Upper lobe of right lung (tissue), 1 donor: ENCODE results near the gene RHBDD2. TPM values are rescaled to one million over a fixed set of nuclear protein-coding genes. Genes with fewer than 3 reads are reported as not detected.
A peak's percentile ranks its signal among the peaks of the same experiment; 100 is the strongest.
"Not testable (repeated sequence)": the region's sequence is repeated elsewhere in the genome, so short reads cannot be mapped to it uniquely, and the experiment has no call there.

ENCODE experiments used
- ATAC-seq: fragments of 200-7000 bp; cut with Tn5 transposase; one replicate; pipeline ENCODE4 v1.9.1; 2020; ENCODE audit warnings: mild to moderate bottlenecking, moderate library complexity
- DNase-seq: peaks from one replicate; pipeline ENCODE4 v3.0.0-alpha.2; 2020
- H3K27ac ChIP-seq: fragments of 200-600 bp; one replicate; pipeline ENCODE4 v1.8.0; 2022
- H3K27me3 ChIP-seq: fragments of 200-600 bp; one replicate; pipeline ENCODE4 v1.8.0; 2022; ENCODE audit warnings: mild to moderate bottlenecking
- H3K36me3 ChIP-seq: fragments of 200-600 bp; one replicate; pipeline ENCODE4 v1.8.0; 2022
- H3K4me1 ChIP-seq: fragments of 200-600 bp; one replicate; pipeline ENCODE4 v1.8.0; 2022
- H3K4me3 ChIP-seq: fragments of 200-600 bp; one replicate; pipeline ENCODE4 v1.8.0; 2022; ENCODE audit warnings: mild to moderate bottlenecking
- H3K9me3 ChIP-seq: fragments of 200-600 bp; one replicate; pipeline ENCODE4 v1.8.0; 2022
- intact Hi-C: fragments of 100-400 bp; cut with DNase I; formaldehyde crosslinking; loops from one replicate; pipeline ENCODE4 v1.11.0; 2022
- total RNA-seq: library from RNA; stranded (reverse); fragmentation: NEBNext Ultra II Directional; extraction: Animal tissue kit (Norgen Biotek cat#: 25700); gene quantifications from one replicate; pipeline ENCODE4 v1.2.1, GENCODE V29; 2021
- TF ChIP-seq, protein P1 (sequence below): fragments of 200-600 bp; IDR thresholded peaks from one replicate; pipeline ENCODE4 v1.8.0; 2022; ENCODE audit warnings: antibody characterized with exemption
- donor health status: DM: no; HTN: yes; CAD: no; lungs with severe emphysema.

Gene RHBDD2
- total RNA-seq, 1 donor from 2014 or later = 68.6 TPM

- no peak overlapping the region for H3K4me3 ChIP-seq
- ATAC-seq = no peak
- H3K9me3 ChIP-seq = no peaks in the 10 kb centered on the region
- DNase-seq = no peak
- peaks cover 33% of the 10 kb centered on the region for H3K36me3 ChIP-seq
- intact Hi-C loops = no loop called here
- no peak overlapping the region for H3K27ac ChIP-seq
- TF ChIP-seq, protein P1, sequence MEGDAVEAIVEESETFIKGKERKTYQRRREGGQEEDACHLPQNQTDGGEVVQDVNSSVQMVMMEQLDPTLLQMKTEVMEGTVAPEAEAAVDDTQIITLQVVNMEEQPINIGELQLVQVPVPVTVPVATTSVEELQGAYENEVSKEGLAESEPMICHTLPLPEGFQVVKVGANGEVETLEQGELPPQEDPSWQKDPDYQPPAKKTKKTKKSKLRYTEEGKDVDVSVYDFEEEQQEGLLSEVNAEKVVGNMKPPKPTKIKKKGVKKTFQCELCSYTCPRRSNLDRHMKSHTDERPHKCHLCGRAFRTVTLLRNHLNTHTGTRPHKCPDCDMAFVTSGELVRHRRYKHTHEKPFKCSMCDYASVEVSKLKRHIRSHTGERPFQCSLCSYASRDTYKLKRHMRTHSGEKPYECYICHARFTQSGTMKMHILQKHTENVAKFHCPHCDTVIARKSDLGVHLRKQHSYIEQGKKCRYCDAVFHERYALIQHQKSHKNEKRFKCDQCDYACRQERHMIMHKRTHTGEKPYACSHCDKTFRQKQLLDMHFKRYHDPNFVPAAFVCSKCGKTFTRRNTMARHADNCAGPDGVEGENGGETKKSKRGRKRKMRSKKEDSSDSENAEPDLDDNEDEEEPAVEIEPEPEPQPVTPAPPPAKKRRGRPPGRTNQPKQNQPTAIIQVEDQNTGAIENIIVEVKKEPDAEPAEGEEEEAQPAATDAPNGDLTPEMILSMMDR = no peak
- H3K27me3 ChIP-seq = no peaks in the 10 kb centered on the region
- peaks cover 24% of the 10 kb centered on the region for H3K4me1 ChIP-seq
Observed at GRCh38 chr7:75889826-75890225, 11.0 kb downstream of the RHBDD2 start.

DNA sequence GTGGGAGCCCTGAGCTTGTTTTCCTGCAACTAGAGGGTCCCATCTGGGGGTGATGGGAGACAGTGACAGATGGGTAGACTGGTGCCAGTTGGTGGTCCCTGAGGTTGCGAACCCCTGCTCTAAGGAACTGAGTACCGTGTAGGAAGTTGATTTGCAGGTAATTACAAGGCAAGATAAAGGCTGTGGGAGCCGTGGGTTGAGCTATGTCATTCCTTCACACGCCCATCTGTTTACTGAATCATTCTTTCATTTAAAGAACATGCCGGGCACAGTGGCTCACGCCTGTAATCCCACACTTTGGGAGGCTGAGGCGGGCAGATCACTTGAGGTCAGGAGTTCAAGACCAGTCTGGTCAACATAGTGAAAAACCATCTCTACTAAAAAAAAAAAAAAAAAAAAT is 12.4 kb downstream of the RHBDD2 start:
- Histone ChIP-seq H3K36me3 (peaks cover 19% of the 10 kb centered on the region), H3K4me1 (peaks cover 24% of the 10 kb centered on the region)
- H3K4me3 ChIP-seq, intact Hi-C loops, H3K27ac ChIP-seq, H3K27me3 ChIP-seq, H3K9me3 ChIP-seq, DNase-seq, ATAC-seq: not testable (repeated sequence)

- H3K36me3 ChIP-seq = peaks cover 14% of the 10 kb centered on the region
- H3K9me3 ChIP-seq = no peaks in the 10 kb centered on the region
- intact Hi-C loops = no loop called here
- no peak overlapping the region for H3K4me3 ChIP-seq
- DNase-seq (no peak), ATAC-seq (no peak)
- H3K4me1 ChIP-seq = peaks cover 24% of the 10 kb centered on the region
- peak overlapping the region; percentile 86 for H3K27ac ChIP-seq
- no peaks in the 10 kb centered on the region for H3K27me3 ChIP-seq
- TF ChIP-seq, protein P1 = no peak
Observed at GRCh38 chr7:75891815-75892411, 13.1 kb downstream of the RHBDD2 start.

GRCh38 chr7:75892634-75893272 is 13.9 kb downstream of the RHBDD2 start:
- Histone ChIP-seq H3K9me3 (no peaks in the 10 kb centered on the region), H3K4me3 (no peak overlapping the region), H3K36me3 (peaks cover 9% of the 10 kb centered on the region), H3K27me3 (no peaks in the 10 kb centered on the region), H3K4me1 (peaks cover 24% of the 10 kb centered on the region), H3K27ac (peak overlapping the region; percentile 86)
- peak; percentile 91 for ATAC-seq
- peak; percentile 92 for DNase-seq
- intact Hi-C loops = no loop called here
- TF ChIP-seq, protein P1 = no peak

- no peak overlapping the region for H3K4me3 ChIP-seq
- no peak for DNase-seq
- H3K27ac ChIP-seq = no peak overlapping the region
- ATAC-seq = no peak
- H3K9me3 ChIP-seq = no peaks in the 10 kb centered on the region
- H3K36me3 ChIP-seq = no peaks in the 10 kb centered on the region
- TF ChIP-seq, protein P1 = no peak
- intact Hi-C loops = no loop called here
- H3K4me1 ChIP-seq = peaks cover 14% of the 10 kb centered on the region
- no peaks in the 10 kb centered on the region for H3K27me3 ChIP-seq
Observed at GRCh38 chr7:75896803-75897327, 18.0 kb downstream of the RHBDD2 start.

DNA sequence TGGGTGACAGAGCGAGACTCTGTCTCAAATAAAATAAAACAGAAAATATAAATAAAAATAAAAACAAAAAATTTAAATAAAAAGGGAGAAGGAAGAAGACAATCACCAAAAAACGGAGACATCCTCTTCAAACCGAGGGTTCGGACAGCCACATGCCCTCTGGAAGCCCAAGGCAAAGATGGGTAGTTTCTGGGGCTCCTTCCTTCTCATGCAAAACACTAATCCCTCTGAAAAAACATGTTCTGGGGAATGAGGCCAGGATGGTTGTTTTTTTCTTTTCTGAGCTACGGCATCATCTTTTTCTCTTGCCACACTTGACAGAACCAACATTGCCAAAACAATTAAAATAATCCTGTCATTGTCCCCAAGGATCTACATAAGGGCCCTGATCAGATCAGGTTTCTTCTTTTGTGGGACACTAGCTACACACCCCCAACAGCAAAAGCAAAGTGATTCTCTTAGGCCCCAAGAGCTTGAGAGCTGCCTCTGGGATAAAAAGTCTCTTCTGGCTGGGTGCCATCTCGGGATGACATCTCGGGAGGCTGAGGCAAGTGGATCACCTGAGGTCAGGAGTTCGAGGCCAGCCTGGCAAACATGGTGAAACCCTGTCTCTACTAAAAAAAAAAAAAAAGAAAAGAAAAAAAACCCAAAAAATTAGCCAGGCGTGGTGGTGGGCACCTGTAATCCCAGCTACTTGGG is 21.9 kb downstream of the RHBDD2 start:
- intact Hi-C loops = no loop called here
- Histone ChIP-seq H3K4me1 (peaks cover 5% of the 10 kb centered on the region), H3K27me3 (no peaks in the 10 kb centered on the region), H3K9me3 (no peaks in the 10 kb centered on the region), H3K27ac (no peak overlapping the region), H3K4me3 (no peak overlapping the region), H3K36me3 (no peaks in the 10 kb centered on the region)
- TF ChIP-seq, protein P1 = no peak
- DNase-seq (no peak), ATAC-seq (no peak)
